ENCODE results near the gene IFRD2. TPM values are rescaled to one million over a fixed set of nuclear protein-coding genes. Genes with fewer than 3 reads are reported as not detected.
A peak's percentile ranks its signal among the peaks of the same experiment; 100 is the strongest.
"Not testable (repeated sequence)": the region's sequence is repeated elsewhere in the genome, so short reads cannot be mapped to it uniquely, and the experiment has no call there.

The IFRD2 gene
- total and polyA plus RNA-seq, 9 donors, result 36.9 to 68.1 (median 59.9) TPM

DNA sequence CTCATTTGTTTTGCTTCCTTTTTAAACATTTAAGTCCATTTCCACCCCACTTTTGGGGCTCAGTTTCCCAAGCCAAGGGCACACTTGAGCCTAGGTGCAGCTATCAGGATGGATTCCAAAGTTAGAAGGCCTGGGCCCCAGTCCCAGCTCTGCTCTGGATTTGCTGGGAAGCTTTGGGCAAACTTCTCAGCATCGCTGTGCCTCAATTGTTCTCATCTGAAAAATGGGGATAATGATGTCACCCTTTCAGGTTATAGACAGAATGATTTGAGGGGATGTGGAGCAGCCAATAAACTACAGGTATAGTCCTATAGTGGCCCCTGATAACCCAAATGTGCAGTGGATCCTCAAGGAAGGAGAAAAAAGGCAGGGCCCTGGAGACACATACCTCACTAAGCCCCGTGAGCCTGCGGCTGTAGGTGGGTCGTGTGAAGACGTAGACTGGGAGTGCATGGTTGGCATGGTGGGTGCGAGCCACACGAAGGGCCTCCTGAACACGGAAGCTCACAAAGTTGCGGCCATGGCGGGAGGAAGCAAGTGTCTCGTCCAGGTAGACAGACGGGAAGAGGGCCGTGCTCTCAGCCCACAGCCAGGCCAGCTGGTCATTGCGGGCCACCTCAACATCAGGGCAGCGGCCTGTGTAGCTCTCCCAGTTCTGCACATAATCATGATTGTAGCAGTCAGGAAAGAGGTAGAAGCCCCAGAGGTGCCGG is 27.1 kb upstream of the IFRD2 start:
- Histone ChIP-seq H3K27me3 (ENCODE audit: control insufficient read depth, insufficient read depth, low read length) (no peaks in the 10 kb centered on the region), H3K4me1 (ENCODE audit: control insufficient read depth, insufficient read depth, low read length) (peaks cover 62% of the 10 kb centered on the region), H3K9me3 (replicated peaks; ENCODE audit: control insufficient read depth, low read depth, low read length) (no peaks in the 10 kb centered on the region), H3K36me3 (ENCODE audit: control insufficient read depth, insufficient read depth, low read length) (peaks cover 51% of the 10 kb centered on the region), H3K4me3 (ENCODE audit: low read length) (peak overlapping the region; percentile 0), H3K27ac (ENCODE audit: low read length) (no peak overlapping the region)
- peak; percentile 10 for DNase-seq
- WGBS (ENCODE audit: insufficient coverage), result 91% methylated on average over 11 of the region's 16 CpGs

GRCh38 chr3:50318615-50319014 is 26.4 kb upstream of the IFRD2 start:
- WGBS (ENCODE audit: insufficient coverage), result 76% methylated on average over 10 of the region's 10 CpGs
- DNase-seq, result no peak
- Histone ChIP-seq H3K4me3 (ENCODE audit: low read length) (no peak overlapping the region), H3K9me3 (replicated peaks; ENCODE audit: control insufficient read depth, low read depth, low read length) (no peaks in the 10 kb centered on the region), H3K27ac (ENCODE audit: low read length) (no peak overlapping the region), H3K36me3 (ENCODE audit: control insufficient read depth, insufficient read depth, low read length) (peaks cover 52% of the 10 kb centered on the region), H3K4me1 (ENCODE audit: control insufficient read depth, insufficient read depth, low read length) (peaks cover 55% of the 10 kb centered on the region), H3K27me3 (ENCODE audit: control insufficient read depth, insufficient read depth, low read length) (no peaks in the 10 kb centered on the region)

- WGBS (ENCODE audit: insufficient coverage), result 90% methylated on average over 9 of the region's 11 CpGs
- Histone ChIP-seq H3K9me3 (replicated peaks; ENCODE audit: control insufficient read depth, low read depth, low read length) (no peaks in the 10 kb centered on the region), H3K4me1 (ENCODE audit: control insufficient read depth, insufficient read depth, low read length) (peaks cover 51% of the 10 kb centered on the region), H3K4me3 (ENCODE audit: low read length) (no peak overlapping the region), H3K27me3 (ENCODE audit: control insufficient read depth, insufficient read depth, low read length) (no peaks in the 10 kb centered on the region), H3K36me3 (ENCODE audit: control insufficient read depth, insufficient read depth, low read length) (peaks cover 52% of the 10 kb centered on the region), H3K27ac (ENCODE audit: low read length) (no peak overlapping the region)
- DNase-seq, result no peak
Measured at GRCh38 chr3:50318163-50318562, 25.9 kb upstream of the IFRD2 start.

DNA sequence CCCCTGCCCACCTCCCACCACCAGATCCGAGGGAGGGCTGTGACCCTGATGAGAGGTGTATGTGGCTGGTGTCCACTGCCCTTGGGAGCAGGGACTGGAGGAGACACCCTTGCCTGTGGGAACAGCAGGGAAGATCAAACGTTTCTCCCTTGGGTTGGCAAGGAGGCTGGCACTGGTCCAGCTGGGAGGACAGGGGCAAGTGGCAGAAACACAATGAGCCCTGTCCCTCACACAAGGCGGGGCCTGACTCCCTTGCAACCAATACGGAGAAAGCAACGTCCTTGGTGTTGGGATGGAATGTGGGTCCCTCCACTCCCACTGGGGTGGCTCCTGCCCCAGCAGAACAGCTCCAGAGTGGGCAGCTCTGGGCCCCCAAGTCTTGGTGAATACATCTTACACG is 25.1 kb upstream of the IFRD2 start:
- Histone ChIP-seq H3K27ac (ENCODE audit: low read length) (no peak overlapping the region), H3K9me3 (replicated peaks; ENCODE audit: control insufficient read depth, low read depth, low read length) (no peaks in the 10 kb centered on the region), H3K36me3 (ENCODE audit: control insufficient read depth, insufficient read depth, low read length) (peaks cover 52% of the 10 kb centered on the region), H3K4me3 (ENCODE audit: low read length) (no peak overlapping the region), H3K27me3 (ENCODE audit: control insufficient read depth, insufficient read depth, low read length) (no peaks in the 10 kb centered on the region), H3K4me1 (ENCODE audit: control insufficient read depth, insufficient read depth, low read length) (peaks cover 43% of the 10 kb centered on the region)
- 53% methylated on average over 2 of the region's 6 CpGs for WGBS (ENCODE audit: insufficient coverage)
- DNase-seq, result no peak

DNA sequence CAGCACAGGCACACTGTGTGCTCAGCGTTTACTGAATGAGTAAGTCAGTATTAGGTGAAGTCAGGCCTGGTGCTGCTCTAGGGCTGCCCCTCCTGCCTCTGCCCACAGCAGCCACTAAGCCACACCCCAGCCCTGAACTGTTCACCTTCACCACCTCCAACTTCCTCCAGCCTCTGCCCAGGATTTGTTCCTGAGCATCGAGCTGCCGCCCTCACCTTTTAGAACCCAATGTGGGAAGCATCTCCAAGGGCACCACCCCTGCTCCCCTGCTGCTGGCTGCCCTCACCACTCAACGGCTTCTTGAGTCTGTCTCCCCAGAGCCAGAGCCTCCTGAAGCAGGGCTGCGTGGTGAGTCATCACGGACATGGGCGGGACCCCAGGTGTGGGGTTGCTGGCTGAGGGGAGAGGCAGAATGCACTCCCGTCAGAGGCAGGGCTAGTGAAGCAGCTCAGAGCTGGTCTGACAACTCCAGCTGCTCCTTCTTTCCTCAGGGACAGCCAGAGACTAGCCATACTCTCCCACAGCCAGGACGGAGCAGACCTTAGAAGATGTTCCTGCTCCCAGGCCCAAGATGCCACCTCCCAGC is 24.5 kb upstream of the IFRD2 start:
- Histone ChIP-seq H3K4me3 (ENCODE audit: low read length) (no peak overlapping the region), H3K4me1 (ENCODE audit: control insufficient read depth, insufficient read depth, low read length) (peaks cover 37% of the 10 kb centered on the region), H3K36me3 (ENCODE audit: control insufficient read depth, insufficient read depth, low read length) (peaks cover 52% of the 10 kb centered on the region), H3K9me3 (replicated peaks; ENCODE audit: control insufficient read depth, low read depth, low read length) (no peaks in the 10 kb centered on the region), H3K27me3 (ENCODE audit: control insufficient read depth, insufficient read depth, low read length) (no peaks in the 10 kb centered on the region), H3K27ac (ENCODE audit: low read length) (no peak overlapping the region)
- DNase-seq, result no peak
- WGBS (ENCODE audit: insufficient coverage), result 63% methylated on average over 7 of the region's 9 CpGs

GRCh38 chr3:50314816-50315215 is 22.6 kb upstream of the IFRD2 start:
- Histone ChIP-seq H3K4me3 (ENCODE audit: low read length) (no peak overlapping the region), H3K4me1 (ENCODE audit: control insufficient read depth, insufficient read depth, low read length) (peaks cover 26% of the 10 kb centered on the region), H3K9me3 (replicated peaks; ENCODE audit: control insufficient read depth, low read depth, low read length) (no peaks in the 10 kb centered on the region), H3K36me3 (ENCODE audit: control insufficient read depth, insufficient read depth, low read length) (peaks cover 50% of the 10 kb centered on the region), H3K27ac (ENCODE audit: low read length) (no peak overlapping the region), H3K27me3 (ENCODE audit: control insufficient read depth, insufficient read depth, low read length) (no peaks in the 10 kb centered on the region)
- 100% methylated on average over 2 of the region's 4 CpGs for WGBS (ENCODE audit: insufficient coverage)
- no peak for DNase-seq

DNA sequence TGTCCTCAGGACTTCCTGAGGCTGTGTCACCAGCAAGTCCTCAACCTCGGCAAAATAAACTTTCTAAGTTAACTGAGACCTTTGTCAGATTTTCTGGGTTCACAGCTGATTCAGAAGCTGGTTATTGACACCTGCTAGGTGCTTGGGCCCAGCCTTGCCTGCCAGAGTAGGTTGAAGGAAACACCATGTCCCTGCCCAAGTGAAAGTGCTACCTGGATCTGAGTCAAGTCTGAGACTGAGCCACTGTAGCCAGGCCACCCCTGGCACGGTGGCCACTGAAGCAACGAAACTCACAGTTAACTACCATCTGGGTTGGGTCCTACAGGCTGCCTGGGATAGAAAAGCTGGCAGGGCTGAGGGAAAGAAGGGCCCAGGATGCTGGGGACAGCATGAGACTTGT is 22.1 kb upstream of the IFRD2 start:
- no peak for DNase-seq
- Histone ChIP-seq H3K27me3 (ENCODE audit: control insufficient read depth, insufficient read depth, low read length) (no peaks in the 10 kb centered on the region), H3K36me3 (ENCODE audit: control insufficient read depth, insufficient read depth, low read length) (peaks cover 48% of the 10 kb centered on the region), H3K27ac (ENCODE audit: low read length) (no peak overlapping the region), H3K4me3 (ENCODE audit: low read length) (no peak overlapping the region), H3K9me3 (replicated peaks; ENCODE audit: control insufficient read depth, low read depth, low read length) (no peaks in the 10 kb centered on the region), H3K4me1 (ENCODE audit: control insufficient read depth, insufficient read depth, low read length) (peaks cover 22% of the 10 kb centered on the region)
- WGBS (ENCODE audit: insufficient coverage), result 83% methylated on average over 3 of the region's 3 CpGs

- H3K27ac ChIP-seq (ENCODE audit: low read length); H3K4me1 ChIP-seq (ENCODE audit: control insufficient read depth, insufficient read depth, low read length); H3K27me3 ChIP-seq (ENCODE audit: control insufficient read depth, insufficient read depth, low read length); H3K4me3 ChIP-seq (ENCODE audit: low read length); DNase-seq; H3K9me3 ChIP-seq (replicated peaks; ENCODE audit: control insufficient read depth, low read depth, low read length): not testable (repeated sequence)
- WGBS (ENCODE audit: insufficient coverage), result no CpG with 5 or more reads among the region's 32 CpGs
- H3K36me3 ChIP-seq (ENCODE audit: control insufficient read depth, insufficient read depth, low read length), result peaks cover 25% of the 10 kb centered on the region
Measured at GRCh38 chr3:50312041-50312440, 19.8 kb upstream of the IFRD2 start.

GRCh38 chr3:50304601-50305000 is 12.4 kb upstream of the IFRD2 start:
- peak; percentile 7 for DNase-seq
- Histone ChIP-seq H3K4me3 (ENCODE audit: low read length) (no peak overlapping the region), H3K36me3 (ENCODE audit: control insufficient read depth, insufficient read depth, low read length) (peaks cover 3% of the 10 kb centered on the region), H3K27me3 (ENCODE audit: control insufficient read depth, insufficient read depth, low read length) (no peaks in the 10 kb centered on the region), H3K27ac (ENCODE audit: low read length) (no peak overlapping the region), H3K4me1 (ENCODE audit: control insufficient read depth, insufficient read depth, low read length) (peaks cover 33% of the 10 kb centered on the region), H3K9me3 (replicated peaks; ENCODE audit: control insufficient read depth, low read depth, low read length) (peaks cover 5% of the 10 kb centered on the region)

- peak within 1 kb of the TSS; percentile 65 for H3K27ac ChIP-seq (ENCODE audit: low read length)
- peaks cover 5% of the 10 kb centered on the region for H3K9me3 ChIP-seq (replicated peaks; ENCODE audit: control insufficient read depth, low read depth, low read length)
- H3K4me3 ChIP-seq (ENCODE audit: low read length), result no peak within 1 kb of the TSS
- peaks cover 42% of the 10 kb centered on the region for H3K4me1 ChIP-seq (ENCODE audit: control insufficient read depth, insufficient read depth, low read length)
- H3K36me3 ChIP-seq (ENCODE audit: control insufficient read depth, insufficient read depth, low read length), result no peaks in the 10 kb centered on the region
- no peaks in the 10 kb centered on the region for H3K27me3 ChIP-seq (ENCODE audit: control insufficient read depth, insufficient read depth, low read length)
- 36% methylated on average over 8 of the region's 14 CpGs for WGBS (ENCODE audit: insufficient coverage)
- peak; percentile 83 for DNase-seq
Measured at GRCh38 chr3:50303013-50303815, 11.0 kb upstream of the IFRD2 start, which contains the start of gene HYAL1. Gene HYAL1, minus strand, starts transcription at chr3:50303574. Its CDS starts 618 bp downstream, at chr3:50302956.
